Activated CD8-positive, alpha-beta T cell treated with anti-CD3 and anti-CD28 coated beads for 36 hours (primary cell): Measurements from ENCODE around the gene ICOSLG. TPM values are rescaled to one million over a fixed set of nuclear protein-coding genes. Genes with fewer than 3 reads are reported as not detected.

ENCODE experiments used
- ATAC-seq: fragments of 200-7000 bp; cut with Tn5 transposase; one replicate; pipeline ENCODE4 v1.10.0; 2021; ENCODE audit warnings: mild to moderate bottlenecking, moderate library complexity
- CTCF ChIA-PET: fragments of 350-600 bp; sonication (Branson Sonifier 250); formaldehyde crosslinking; loops from one replicate; lab custom pipeline; 2021; ENCODE audit warnings: antibody characterized with exemption; lab: Charles Lee
- POLR2A ChIA-PET: fragments of 350-600 bp; sonication (Branson Sonifier 250); formaldehyde crosslinking; loops from one replicate; lab custom pipeline; 2021; ENCODE audit warnings: antibody characterized with exemption; lab: Charles Lee
- DNase-seq: peaks from one replicate; pipeline ENCODE4 v3.0.0-alpha.2; 2020
- H3K27ac Mint-ChIP-seq: one replicate; pipeline ENCODE4 v1.8.0; 2021; ENCODE audit warnings: mild to moderate bottlenecking, mixed read lengths
- H3K27me3 Mint-ChIP-seq: one replicate; pipeline ENCODE4 v1.8.0; 2021; ENCODE audit warnings: mixed read lengths
- H3K36me3 Mint-ChIP-seq: one replicate; pipeline ENCODE4 v1.8.0; 2021; ENCODE audit warnings: low read depth, mixed read lengths
- H3K4me1 Mint-ChIP-seq: one replicate; pipeline ENCODE4 v1.8.0; 2021; ENCODE audit warnings: low read depth, mixed read lengths
- H3K4me3 Mint-ChIP-seq: one replicate; pipeline ENCODE4 v1.8.0; 2021; ENCODE audit warnings: mild to moderate bottlenecking, moderate library complexity, mixed read lengths
- H3K9me3 Mint-ChIP-seq: one replicate; pipeline ENCODE4 v1.8.0; 2021; ENCODE audit warnings: mixed read lengths
- CTCF ChIP-seq: fragments of 200-600 bp; IDR thresholded peaks from one replicate; pipeline ENCODE4 v1.8.0; 2022; ENCODE audit warnings: antibody characterized with exemption, mild to moderate bottlenecking
- intact Hi-C: fragments of 100-400 bp; cut with micrococcal nuclease; formaldehyde crosslinking; loops from one replicate; pipeline ENCODE4 v1.10.0; 2022
- total RNA-seq, 2 experiments: library from RNA; stranded (reverse); gene quantifications; one replicate each; pipeline ENCODE4 v1.2.3, GENCODE V29; 2021

The ICOSLG gene
- total RNA-seq, 2 experiments from 2014 or later = 5.4 to 5.9 TPM

DNA sequence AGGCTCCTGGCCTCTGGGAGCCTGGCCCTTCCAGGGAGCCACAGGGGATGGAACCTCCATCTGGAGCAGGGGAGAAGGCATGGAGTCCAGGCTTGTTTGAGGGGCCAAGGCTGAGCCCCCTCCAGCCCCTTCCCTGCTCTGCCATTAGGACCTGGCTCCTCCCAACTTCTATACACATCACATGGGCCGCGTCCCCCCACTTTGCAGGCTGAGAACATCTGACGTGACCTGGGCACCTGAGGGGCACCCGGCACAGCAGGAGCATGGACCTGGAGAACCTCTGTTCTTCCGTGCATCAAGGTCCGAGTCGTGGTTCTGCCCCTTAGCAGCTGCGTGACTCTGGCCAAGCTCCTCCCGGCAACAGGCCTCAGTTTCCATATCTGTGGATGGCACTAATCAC is 41.1 kb upstream of the ICOSLG start:
- intact Hi-C loops = no loop called here
- ATAC-seq = no peak
- H3K36me3 Mint-ChIP-seq = no peaks in the 10 kb centered on the region
- no peaks in the 10 kb centered on the region for H3K4me1 Mint-ChIP-seq
- H3K27ac Mint-ChIP-seq = no peak overlapping the region
- TF ChIP-seq CTCF = no peak
- ChIA-PET CTCF (no interaction called here), POLR2A (no interaction called here)
- DNase-seq = no peak
- no peak overlapping the region for H3K4me3 Mint-ChIP-seq
- no peaks in the 10 kb centered on the region for H3K27me3 Mint-ChIP-seq
- no peaks in the 10 kb centered on the region for H3K9me3 Mint-ChIP-seq

DNA sequence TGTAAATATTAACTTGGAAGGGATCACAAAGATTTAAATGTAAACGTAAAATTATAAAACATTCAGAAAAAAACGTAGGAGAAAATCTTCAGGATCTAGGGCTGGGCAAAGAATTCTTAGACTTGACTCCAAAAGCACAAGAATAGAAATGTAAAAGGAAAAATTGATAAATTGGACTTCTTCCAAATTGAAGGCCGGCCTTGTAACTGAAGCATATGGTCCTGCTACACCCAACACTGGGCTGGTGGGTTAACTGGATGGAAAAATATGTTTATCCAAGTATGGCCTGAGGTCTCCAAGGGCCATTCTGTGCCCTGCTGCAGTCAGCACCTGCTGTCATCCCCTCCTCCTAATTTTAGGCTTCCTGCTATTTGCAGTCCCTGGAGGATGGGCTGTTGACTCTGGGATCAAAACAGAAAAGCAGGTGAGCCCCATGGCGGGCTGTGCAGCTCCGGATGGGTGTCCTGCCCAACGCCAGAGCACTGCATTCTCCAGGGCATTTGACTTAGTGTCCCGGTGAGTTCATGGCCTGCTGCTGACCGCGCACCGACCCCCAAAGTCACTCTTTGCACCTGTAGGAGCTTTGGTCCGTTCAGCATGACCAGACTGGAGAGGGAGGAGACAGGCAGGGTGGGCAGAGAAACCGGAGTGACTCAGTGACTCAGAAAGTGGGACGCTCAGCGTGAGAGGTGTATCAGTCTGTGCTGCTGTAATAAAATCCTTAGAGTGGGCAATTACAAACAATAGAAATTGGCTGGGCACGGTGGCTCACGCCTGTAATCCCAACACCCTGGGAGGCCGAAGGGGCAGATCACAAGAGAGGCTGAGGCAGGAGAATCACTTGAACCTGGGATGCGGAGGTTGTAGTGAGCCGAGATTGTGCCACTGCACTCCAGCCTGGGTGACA is 38.9 kb upstream of the ICOSLG start:
- TF ChIP-seq CTCF = no peak
- DNase-seq = no peak
- intact Hi-C loops = no loop called here
- POLR2A ChIA-PET = no interaction called here
- no peak for ATAC-seq
- Mint-ChIP-seq H3K4me1 (no peaks in the 10 kb centered on the region), H3K4me3 (no peak overlapping the region), H3K9me3 (no peaks in the 10 kb centered on the region), H3K27me3 (no peaks in the 10 kb centered on the region), H3K36me3 (no peaks in the 10 kb centered on the region), H3K27ac (no peak overlapping the region)
- CTCF ChIA-PET = no interaction called here

DNA sequence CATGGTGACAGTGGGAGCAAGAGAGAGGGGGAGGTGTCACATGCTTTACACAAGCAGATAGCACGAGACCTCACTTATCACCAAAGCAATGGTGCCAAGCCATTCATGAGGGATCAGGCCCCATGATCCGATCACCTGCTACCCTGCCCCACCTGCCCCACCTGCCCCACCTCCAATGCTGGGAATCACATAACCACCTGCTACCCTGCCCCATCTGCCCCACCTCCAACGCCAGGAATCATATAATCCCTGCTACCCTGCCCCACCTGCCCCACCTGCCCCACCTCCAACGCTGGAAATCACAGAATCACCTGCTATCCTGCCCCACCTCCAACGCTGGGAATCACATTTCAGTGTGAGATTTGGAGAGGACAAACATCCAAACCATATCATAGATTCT is 34.3 kb upstream of the ICOSLG start:
- no peak for TF ChIP-seq CTCF
- ChIA-PET CTCF (no interaction called here), POLR2A (no interaction called here)
- intact Hi-C loops = no loop called here
- H3K4me1 Mint-ChIP-seq = no peaks in the 10 kb centered on the region
- H3K27ac Mint-ChIP-seq = no peak overlapping the region
- ATAC-seq (no peak), DNase-seq (no peak)
- no peaks in the 10 kb centered on the region for H3K27me3 Mint-ChIP-seq
- H3K36me3 Mint-ChIP-seq = no peaks in the 10 kb centered on the region
- no peaks in the 10 kb centered on the region for H3K9me3 Mint-ChIP-seq
- no peak overlapping the region for H3K4me3 Mint-ChIP-seq

DNA sequence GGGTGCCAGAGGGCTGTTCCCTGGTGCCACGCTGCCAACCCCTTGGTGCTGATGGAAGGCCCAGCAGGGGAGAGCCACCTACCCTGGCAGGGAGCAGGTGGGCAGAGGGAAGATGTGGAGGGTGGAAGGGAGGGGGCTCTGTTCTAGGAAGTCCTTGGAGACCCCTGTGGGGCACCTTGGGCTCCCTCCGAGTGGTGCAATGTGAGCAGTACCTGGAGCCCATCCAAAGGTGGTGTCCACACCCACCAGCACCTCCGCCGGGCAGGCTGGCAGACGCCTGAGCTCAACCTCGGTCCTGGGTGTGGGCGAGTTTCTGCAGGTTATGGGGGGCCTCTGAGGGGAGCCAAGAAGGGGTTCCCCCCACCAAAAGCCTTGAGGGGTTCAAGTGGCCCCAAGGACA is 32.3 kb upstream of the ICOSLG start:
- CTCF ChIA-PET = no interaction called here
- POLR2A ChIA-PET = no interaction called here
- H3K9me3 Mint-ChIP-seq = no peaks in the 10 kb centered on the region
- H3K27ac Mint-ChIP-seq = no peak overlapping the region
- no peak for TF ChIP-seq CTCF
- no peaks in the 10 kb centered on the region for H3K27me3 Mint-ChIP-seq
- no peaks in the 10 kb centered on the region for H3K4me1 Mint-ChIP-seq
- DNase-seq (no peak), ATAC-seq (no peak)
- no peak overlapping the region for H3K4me3 Mint-ChIP-seq
- intact Hi-C loops = no loop called here
- no peaks in the 10 kb centered on the region for H3K36me3 Mint-ChIP-seq

DNA sequence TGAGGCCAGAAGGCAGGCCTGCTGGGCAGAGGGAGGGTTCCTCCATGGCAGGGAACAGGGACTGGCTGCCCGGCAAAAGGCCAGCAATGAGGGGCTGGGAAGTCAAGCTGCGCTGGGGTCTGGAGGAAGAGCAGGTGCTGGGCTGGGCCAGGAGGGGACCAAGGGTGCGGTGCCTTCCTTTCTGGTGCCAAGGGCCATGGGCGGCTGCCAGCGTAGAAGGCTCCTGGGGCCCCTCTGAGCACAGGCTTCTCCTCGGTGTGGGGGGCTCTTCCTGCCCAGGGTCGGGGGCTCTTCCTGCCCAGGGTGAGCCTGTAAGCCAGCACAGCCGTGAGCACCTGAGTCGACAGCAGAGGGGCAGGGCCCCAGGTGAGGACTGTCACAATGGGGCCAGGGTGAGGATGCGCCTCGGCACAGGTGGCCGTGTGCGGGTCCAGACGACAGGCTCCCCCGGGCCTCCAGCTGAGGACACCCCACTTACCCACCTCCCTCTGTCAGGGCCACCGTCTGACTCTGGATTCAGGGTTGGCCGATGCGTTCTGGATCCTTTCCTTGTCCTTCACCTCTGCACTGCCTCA is 31.6 kb upstream of the ICOSLG start:
- Mint-ChIP-seq H3K4me3 (no peak overlapping the region), H3K36me3 (no peaks in the 10 kb centered on the region), H3K9me3 (no peaks in the 10 kb centered on the region), H3K4me1 (no peaks in the 10 kb centered on the region), H3K27me3 (no peaks in the 10 kb centered on the region), H3K27ac (no peak overlapping the region)
- CTCF ChIA-PET = no interaction called here
- ATAC-seq (no peak), DNase-seq (no peak)
- POLR2A ChIA-PET = no interaction called here
- intact Hi-C loops = no loop called here
- TF ChIP-seq CTCF = no peak
